GM12874 (cell line): Measurements from ENCODE around the gene MEGF11.

Experiments
- CTCF ChIP-seq: IDR thresholded peaks from 2 replicates; pipeline ENCODE4 v1.5.1; 2011; ENCODE audit warnings: low read depth, mild to moderate bottlenecking, control low read depth, low read length, moderate library complexity; ENCODE audit not compliant: insufficient read depth

The MEGF11 gene

GRCh38 chr15:66063147-66063546, 190.4 kb downstream of the MEGF11 start:
- no peak for TF ChIP-seq CTCF

GRCh38 chr15:66057089-66057488, 196.5 kb downstream of the MEGF11 start:
- no peak for TF ChIP-seq CTCF

DNA sequence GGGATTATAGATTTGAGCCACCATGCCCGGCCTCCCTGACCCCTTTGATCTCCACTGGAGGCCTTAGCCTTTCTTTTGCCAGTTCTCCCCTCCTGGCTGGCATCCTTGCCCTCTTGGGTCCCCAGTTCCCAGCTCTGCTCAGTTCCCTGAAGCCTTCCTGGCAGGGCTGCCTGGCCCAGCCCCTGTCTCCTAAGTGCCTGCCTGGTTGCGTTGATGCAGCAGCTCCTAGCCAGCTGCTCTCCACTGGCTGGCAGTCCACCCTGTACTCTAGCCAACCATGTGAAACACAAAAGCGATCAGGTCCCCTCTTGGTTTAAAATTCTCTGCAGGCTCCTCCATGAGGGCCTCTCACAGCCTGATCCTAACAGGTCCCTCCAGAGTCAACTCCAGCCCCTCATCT, 199.6 kb downstream of the MEGF11 start:
- TF ChIP-seq CTCF = no peak

GRCh38 chr15:66051833-66052232, 201.7 kb downstream of the MEGF11 start:
- no peak for TF ChIP-seq CTCF

DNA sequence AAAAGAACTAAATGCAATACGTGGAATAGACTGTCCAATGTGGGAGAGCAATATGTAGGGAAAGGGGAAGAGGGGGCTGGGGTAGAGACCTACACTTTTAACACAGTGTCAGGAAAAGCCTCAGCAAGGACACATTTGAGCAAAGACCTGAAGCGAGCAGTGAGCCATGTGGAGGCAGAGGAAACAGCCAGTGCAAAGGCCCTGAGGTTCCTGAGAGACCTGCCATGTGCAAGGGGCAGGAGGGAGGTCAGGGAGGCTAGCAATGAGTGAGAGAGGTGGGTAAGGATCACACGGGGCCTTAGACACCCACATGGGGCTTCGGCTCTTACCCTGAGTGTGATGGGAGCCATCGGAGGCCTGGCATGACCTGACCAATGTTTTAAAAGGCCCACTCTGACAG, 203.3 kb downstream of the MEGF11 start:
- TF ChIP-seq CTCF = no peak

DNA sequence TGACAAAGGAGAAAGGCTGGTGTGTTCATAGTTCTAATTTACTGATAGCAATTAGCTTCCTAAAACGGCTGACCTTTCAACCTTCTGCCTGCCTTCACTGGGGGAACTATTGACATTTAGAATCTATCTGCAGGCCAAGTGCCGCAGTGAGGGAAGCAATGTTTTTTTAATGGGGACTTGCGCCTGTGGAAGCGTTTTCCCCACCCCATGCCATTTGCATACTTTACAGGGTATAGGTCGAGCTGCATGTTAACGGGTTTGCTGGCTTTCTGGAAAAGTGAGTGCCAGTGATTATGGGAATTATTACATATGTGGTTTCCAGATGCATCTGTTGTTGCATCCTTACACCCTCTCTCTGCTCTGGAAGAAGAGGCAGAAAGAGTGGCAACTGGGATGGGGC, 204.2 kb downstream of the MEGF11 start:
- no peak for TF ChIP-seq CTCF

DNA sequence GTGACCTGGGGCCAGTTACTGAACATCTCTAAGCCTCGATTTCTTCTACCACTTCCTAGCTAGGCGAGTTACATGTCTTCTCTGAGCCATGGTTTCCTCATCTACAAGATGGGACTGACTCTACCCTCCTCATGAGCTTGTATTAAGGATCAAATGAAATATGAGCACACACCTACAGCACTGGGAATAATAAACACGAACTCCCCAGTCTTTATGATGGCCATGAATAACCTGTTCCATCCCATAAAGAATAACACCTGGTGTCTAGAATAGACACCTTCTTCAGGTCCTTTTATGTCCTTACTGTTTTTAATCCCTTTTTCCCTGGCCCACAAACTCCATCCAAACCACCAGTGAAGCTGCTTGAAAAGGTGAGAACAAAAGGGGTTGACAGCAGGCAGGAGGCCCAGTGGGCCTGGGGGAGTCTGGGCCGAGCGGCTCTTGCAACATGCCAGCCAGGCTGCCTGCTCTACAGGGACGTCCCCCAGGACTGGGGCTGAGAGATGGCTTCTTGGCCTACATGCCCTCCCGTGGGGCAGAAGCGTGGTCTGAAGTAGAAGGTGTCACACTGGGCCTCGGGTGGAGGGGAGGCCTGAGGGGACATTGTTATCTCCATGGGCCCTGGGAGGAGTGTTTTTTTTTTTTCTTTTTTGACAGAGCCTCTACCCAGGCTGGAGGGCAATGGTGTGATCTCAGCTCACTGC, 206.1 kb downstream of the MEGF11 start:
- TF ChIP-seq CTCF = no peak
